GM23248 (cell line): Measurements from ENCODE around the gene NUP214. TPM values are rescaled to one million over a fixed set of nuclear protein-coding genes. Genes with fewer than 3 reads are reported as not detected.

Experiments used
- DNase-seq: peaks from one replicate; pipeline ENCODE4 v3.0.0-alpha.2; 2015
- H2AFZ ChIP-seq: fragments of 200-600 bp; sonication (generic); 2 replicates; pipeline ENCODE4 v1.6.1; 2016; ENCODE audit warnings: antibody characterized with exemption
- H3F3A ChIP-seq: fragments of 200-600 bp; sonication (generic); 2 replicates; pipeline ENCODE4 v1.6.1; 2016; ENCODE audit warnings: mild to moderate bottlenecking, antibody characterized with exemption, mixed run types; ENCODE audit not compliant: insufficient read depth
- H3K27ac ChIP-seq: fragments of 200-600 bp; sonication (generic); 2 replicates; pipeline ENCODE4 v1.5.1; 2016; ENCODE audit warnings: mild to moderate bottlenecking
- H3K27me3 ChIP-seq: fragments of 200-600 bp; sonication (generic); replicated peaks from 2 replicates; pipeline ENCODE4 v1.6.1; 2016; ENCODE audit warnings: mild to moderate bottlenecking; ENCODE audit not compliant: insufficient read depth
- H3K36me3 ChIP-seq: fragments of 200-600 bp; sonication (generic); 2 replicates; pipeline ENCODE4 v1.6.1; 2016; ENCODE audit warnings: low read depth, mild to moderate bottlenecking
- H3K4me1 ChIP-seq: fragments of 200-600 bp; sonication (generic); 2 replicates; pipeline ENCODE4 v1.6.1; 2016; ENCODE audit warnings: mild to moderate bottlenecking; ENCODE audit not compliant: insufficient read depth
- H3K4me2 ChIP-seq: fragments of 200-600 bp; sonication (generic); one replicate; pipeline ENCODE4 v1.6.1; 2016; ENCODE audit warnings: mild to moderate bottlenecking; ENCODE audit not compliant: unreplicated experiment
- H3K4me3 ChIP-seq: fragments of 200-600 bp; sonication (generic); 2 replicates; pipeline ENCODE4 v1.5.1; 2016; ENCODE audit warnings: mild to moderate bottlenecking
- H3K79me2 ChIP-seq: fragments of 200-600 bp; sonication (generic); 2 replicates; pipeline ENCODE4 v1.6.1; 2016; ENCODE audit warnings: mild to moderate bottlenecking; ENCODE audit not compliant: insufficient read depth
- H3K9ac ChIP-seq: fragments of 200-600 bp; sonication (generic); 2 replicates; pipeline ENCODE4 v1.6.1; 2016; ENCODE audit warnings: mild to moderate bottlenecking
- H3K9me2 ChIP-seq: fragments of 200-600 bp; sonication (generic); 2 replicates; pipeline ENCODE4 v1.6.1; 2016; ENCODE audit warnings: mixed run types, mild to moderate bottlenecking, moderate library complexity; ENCODE audit not compliant: insufficient read depth
- H3K9me3 ChIP-seq: fragments of 200-600 bp; sonication (generic); one replicate; pipeline ENCODE4 v1.6.1; 2017; ENCODE audit warnings: low read depth
- H4K20me1 ChIP-seq: fragments of 200-600 bp; sonication (generic); 2 replicates; pipeline ENCODE4 v1.6.0; 2016; ENCODE audit not compliant: insufficient read depth
- EZH2 ChIP-seq: fragments of 200-600 bp; sonication (generic); IDR thresholded peaks from 2 replicates; pipeline ENCODE4 v1.6.1; 2018; ENCODE audit warnings: antibody characterized with exemption, mild to moderate bottlenecking; ENCODE audit not compliant: insufficient read depth, poor library complexity, severe bottlenecking
- EZH2phosphoT487 ChIP-seq: fragments of 200-600 bp; sonication (generic); IDR thresholded peaks from 2 replicates; pipeline ENCODE4 v1.6.1; 2018; ENCODE audit warnings: antibody characterized with exemption, moderate library complexity, mild to moderate bottlenecking, low read depth; ENCODE audit not compliant: insufficient read depth
- WGBS, 2 experiments: methylation state at CpG; one replicate each; pipeline ENCODE4 v1.1.6; 2015 to 2017; ENCODE audit warnings: low lambda C conversion rate in 2 of 2, low coverage in 1 of 2; ENCODE audit errors: missing lambda C conversion rate in 2 of 2; 5-methylcytosine and 5-hydroxymethylcytosine counted together
- in situ Hi-C: fragments of 300-500 bp; cut with MboI; formaldehyde crosslinking; loops from 2 replicates; pipeline ENCODE4 v1.15.0; 2020
- polyA plus RNA-seq: library from polyadenylated mRNA; unstranded; fragments of >200 nt; fragmentation: Nextera tagmentation; extraction: Ambion mirVana; gene quantifications from 2 replicates; pipeline ENCODE4 v1.2.1, GENCODE V29; 2016
- total RNA-seq: library from RNA; depleted of rRNA; stranded (reverse); fragments of >200 nt; shearing (Covaris generic); gene quantifications from 2 replicates; pipeline ENCODE4 v1.2.3, GENCODE V29; 2014

The NUP214 gene
- total and polyA plus RNA-seq, 2 experiments from 2014 or later, result 13.1 to 14.3 TPM

- Histone ChIP-seq H3K9me3 (no peaks in the 10 kb centered on the region), H3F3A (no peaks in the 10 kb centered on the region), H3K27ac (no peak overlapping the region), H4K20me1 (no peaks in the 10 kb centered on the region), H3K79me2 (no peaks in the 10 kb centered on the region), H3K36me3 (no peaks in the 10 kb centered on the region), H3K4me2 (no peak overlapping the region), H3K27me3 (no peaks in the 10 kb centered on the region; the same call in 1 of the 2 replicates), H3K9ac (no peak overlapping the region), H3K4me3 (no peak overlapping the region), H2AFZ (no peak overlapping the region), H3K9me2 (no peaks in the 10 kb centered on the region), H3K4me1 (no peaks in the 10 kb centered on the region)
- in situ Hi-C loops, result no loop called here
- DNase-seq, result no peak
- 76% methylated on average over 4 of the region's 4 CpGs for WGBS, 2 experiments
- no peak for TF ChIP-seq EZH2phosphoT487
- TF ChIP-seq EZH2, result no peak
Measured at GRCh38 chr9:131246618-131247017, 121.2 kb downstream of the NUP214 start.

GRCh38 chr9:131252120-131252519 lies 126.7 kb downstream of the NUP214 start:
- Histone ChIP-seq H3F3A (peaks cover 6% of the 10 kb centered on the region; the same call in 1 of the 2 replicates), H3K9ac (no peak overlapping the region), H3K9me2 (no peaks in the 10 kb centered on the region), H4K20me1 (no peaks in the 10 kb centered on the region), H3K4me3 (no peak overlapping the region), H3K4me2 (no peak overlapping the region), H2AFZ (no peak overlapping the region), H3K9me3 (no peaks in the 10 kb centered on the region), H3K27ac (no peak overlapping the region), H3K4me1 (peaks cover 10% of the 10 kb centered on the region), H3K36me3 (no peaks in the 10 kb centered on the region), H3K27me3 (no peaks in the 10 kb centered on the region; the same call in 1 of the 2 replicates), H3K79me2 (no peaks in the 10 kb centered on the region)
- no peak for DNase-seq
- TF ChIP-seq EZH2 (no peak), EZH2phosphoT487 (no peak)
- 94 to 96% methylated on average over 23 of the region's 23 CpGs for WGBS, 2 experiments
- in situ Hi-C loops, result no loop called here

GRCh38 chr9:131253891-131254491 lies 128.6 kb downstream of the NUP214 start:
- Histone ChIP-seq H3K4me1 (peaks cover 10% of the 10 kb centered on the region), H3K27me3 (no peaks in the 10 kb centered on the region), H3K9ac (no peak overlapping the region), H3K4me3 (no peak overlapping the region), H3K9me3 (no peaks in the 10 kb centered on the region), H3K36me3 (no peaks in the 10 kb centered on the region), H3K79me2 (no peaks in the 10 kb centered on the region), H3K9me2 (no peaks in the 10 kb centered on the region), H2AFZ (peak overlapping the region; percentile 57), H3K27ac (no peak overlapping the region), H4K20me1 (no peaks in the 10 kb centered on the region), H3F3A (peaks cover 6% of the 10 kb centered on the region; the same call in 1 of the 2 replicates), H3K4me2 (no peak overlapping the region)
- 37 to 42% methylated on average over 14 of the region's 14 CpGs for WGBS, 2 experiments
- no peak for TF ChIP-seq EZH2
- no peak for TF ChIP-seq EZH2phosphoT487
- DNase-seq, result peak; percentile 64
- in situ Hi-C loops, result no loop called here

GRCh38 chr9:131254626-131255025 lies 129.2 kb downstream of the NUP214 start:
- Histone ChIP-seq H4K20me1 (no peaks in the 10 kb centered on the region), H3K9ac (no peak overlapping the region), H3K9me2 (no peaks in the 10 kb centered on the region), H3K4me2 (no peak overlapping the region), H3K27me3 (no peaks in the 10 kb centered on the region), H3K9me3 (no peaks in the 10 kb centered on the region), H3K79me2 (no peaks in the 10 kb centered on the region), H3K4me3 (no peak overlapping the region), H3K4me1 (peaks cover 10% of the 10 kb centered on the region), H3K27ac (no peak overlapping the region), H2AFZ (no peak overlapping the region), H3K36me3 (no peaks in the 10 kb centered on the region), H3F3A (peaks cover 6% of the 10 kb centered on the region; the same call in 1 of the 2 replicates)
- 96 to 98% methylated on average over 13 to 14 of the region's 14 CpGs for WGBS, 2 experiments
- DNase-seq, result no peak
- no peak for TF ChIP-seq EZH2phosphoT487
- TF ChIP-seq EZH2, result no peak
- in situ Hi-C loops, result no loop called here
